NB4 (cell line): ENCODE measurements around the gene SLC25A21.

Source experiments
- MAX ChIP-seq: IDR thresholded peaks from 2 replicates; pipeline ENCODE4 v1.6.1; 2011; ENCODE audit warnings: low read depth, low read length
- MYC ChIP-seq: IDR thresholded peaks from 2 replicates; pipeline ENCODE4 v1.6.1; 2011; ENCODE audit warnings: low read depth, low read length
- POLR2A ChIP-seq: IDR thresholded peaks from 2 replicates; pipeline ENCODE4 v1.6.1; 2011; ENCODE audit warnings: mild to moderate bottlenecking; ENCODE audit not compliant: insufficient read length; ENCODE audit errors: extremely low read depth
- TF ChIP-seq, protein P1 (sequence below): IDR thresholded peaks from one replicate; pipeline ENCODE4 v1.5.1; 2012; ENCODE audit warnings: low read depth, low read length

DNA sequence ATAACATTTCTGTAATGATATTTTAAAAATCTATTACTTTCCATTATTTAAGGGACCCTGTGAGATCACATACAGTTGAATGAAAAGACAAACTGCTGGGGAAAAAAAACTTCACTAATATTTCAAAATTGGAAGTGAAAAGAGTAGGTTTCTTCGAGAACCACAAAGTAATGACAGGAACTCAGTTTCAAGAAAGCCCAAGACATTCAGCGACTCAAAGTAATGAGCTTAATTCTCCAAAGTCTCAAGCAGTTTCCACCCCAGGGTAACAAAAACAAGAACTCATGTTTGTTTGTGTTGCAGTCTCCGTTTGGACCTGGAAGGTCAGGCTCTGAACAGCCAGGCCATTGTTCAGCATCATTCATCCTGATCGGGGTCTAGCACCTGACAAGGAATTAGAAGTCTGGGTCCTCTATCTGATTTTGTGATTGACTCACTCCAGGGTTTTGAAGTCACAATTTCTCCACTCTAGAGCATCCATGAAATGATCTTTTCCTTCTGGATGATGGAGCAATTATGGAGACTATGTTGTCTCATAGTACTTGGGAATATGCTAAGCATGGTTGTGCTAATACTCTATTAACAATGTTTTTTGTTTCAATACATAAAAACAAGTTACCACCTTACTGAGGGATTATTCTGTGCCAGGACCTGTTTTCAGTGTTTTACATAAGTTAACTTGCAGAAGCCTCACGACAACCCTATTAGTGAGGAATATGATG, 126.9 kb downstream of the SLC25A21 start:
- TF ChIP-seq POLR2A (no peak), MYC (no peak), MAX (no peak)
- TF ChIP-seq, protein P1, sequence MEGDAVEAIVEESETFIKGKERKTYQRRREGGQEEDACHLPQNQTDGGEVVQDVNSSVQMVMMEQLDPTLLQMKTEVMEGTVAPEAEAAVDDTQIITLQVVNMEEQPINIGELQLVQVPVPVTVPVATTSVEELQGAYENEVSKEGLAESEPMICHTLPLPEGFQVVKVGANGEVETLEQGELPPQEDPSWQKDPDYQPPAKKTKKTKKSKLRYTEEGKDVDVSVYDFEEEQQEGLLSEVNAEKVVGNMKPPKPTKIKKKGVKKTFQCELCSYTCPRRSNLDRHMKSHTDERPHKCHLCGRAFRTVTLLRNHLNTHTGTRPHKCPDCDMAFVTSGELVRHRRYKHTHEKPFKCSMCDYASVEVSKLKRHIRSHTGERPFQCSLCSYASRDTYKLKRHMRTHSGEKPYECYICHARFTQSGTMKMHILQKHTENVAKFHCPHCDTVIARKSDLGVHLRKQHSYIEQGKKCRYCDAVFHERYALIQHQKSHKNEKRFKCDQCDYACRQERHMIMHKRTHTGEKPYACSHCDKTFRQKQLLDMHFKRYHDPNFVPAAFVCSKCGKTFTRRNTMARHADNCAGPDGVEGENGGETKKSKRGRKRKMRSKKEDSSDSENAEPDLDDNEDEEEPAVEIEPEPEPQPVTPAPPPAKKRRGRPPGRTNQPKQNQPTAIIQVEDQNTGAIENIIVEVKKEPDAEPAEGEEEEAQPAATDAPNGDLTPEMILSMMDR, result no peak
